HG02884 (cell line): ENCODE measurements around the gene FKBP4.

Experiments
- ATAC-seq: cut with Tn5 transposase; IDR thresholded peaks from one replicate; pipeline ENCODE4 v1.9.1; 2021; ENCODE audit warnings: mild to moderate bottlenecking, moderate library complexity; ENCODE audit not compliant: unreplicated experiment

Gene FKBP4

DNA sequence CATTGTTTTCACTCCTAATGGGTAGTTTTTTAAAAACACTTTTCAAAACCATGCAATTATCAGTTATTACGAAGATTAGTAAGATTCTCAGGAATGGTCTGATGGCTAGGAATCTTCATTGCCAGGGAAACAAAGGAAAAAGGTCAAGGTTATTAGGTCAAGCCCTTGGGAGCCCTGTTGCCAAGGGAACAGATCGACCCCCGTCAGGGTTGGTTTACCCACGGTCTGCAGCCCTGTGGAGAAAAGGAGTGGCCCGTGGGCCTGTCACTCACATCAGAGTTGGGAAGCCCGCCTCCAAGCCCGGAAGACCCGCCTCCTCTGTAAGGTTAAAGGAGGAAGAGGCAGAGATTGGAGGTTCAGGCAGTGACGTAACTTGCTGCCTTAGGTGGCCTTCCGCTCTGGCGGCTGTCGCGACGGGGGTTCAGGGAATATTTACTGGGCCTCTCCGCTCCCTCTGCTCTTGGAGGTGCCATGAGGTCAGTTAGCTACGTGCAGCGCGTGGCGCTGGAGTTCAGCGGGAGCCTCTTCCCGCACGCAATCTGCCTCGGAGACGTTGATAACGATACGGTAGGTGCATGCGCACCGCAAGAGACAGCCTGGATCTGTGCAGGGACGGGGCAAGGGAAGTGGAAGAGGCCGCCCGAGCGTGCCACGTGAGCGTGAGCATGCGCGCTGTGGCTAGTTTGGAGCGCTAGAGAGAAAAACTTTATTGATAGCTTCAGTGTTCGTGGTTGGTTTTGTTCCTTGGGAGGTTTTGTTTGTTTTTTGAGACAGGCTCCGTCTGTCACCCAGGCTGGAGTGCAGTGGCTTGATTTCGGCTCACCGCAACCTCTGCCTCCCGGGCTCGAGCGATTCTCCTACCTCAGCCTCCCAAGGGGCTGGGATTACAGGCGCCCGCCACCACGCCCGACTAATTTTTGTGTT, 17.8 kb downstream of the FKBP4 start, which contains the start of gene ITFG2:
TSS of gene ITFG2 (plus strand) at position 379 of the 924 bp plus-strand sequence. CDS start at position 472, 93 bp downstream.
- ATAC-seq = peak; percentile 94

DNA sequence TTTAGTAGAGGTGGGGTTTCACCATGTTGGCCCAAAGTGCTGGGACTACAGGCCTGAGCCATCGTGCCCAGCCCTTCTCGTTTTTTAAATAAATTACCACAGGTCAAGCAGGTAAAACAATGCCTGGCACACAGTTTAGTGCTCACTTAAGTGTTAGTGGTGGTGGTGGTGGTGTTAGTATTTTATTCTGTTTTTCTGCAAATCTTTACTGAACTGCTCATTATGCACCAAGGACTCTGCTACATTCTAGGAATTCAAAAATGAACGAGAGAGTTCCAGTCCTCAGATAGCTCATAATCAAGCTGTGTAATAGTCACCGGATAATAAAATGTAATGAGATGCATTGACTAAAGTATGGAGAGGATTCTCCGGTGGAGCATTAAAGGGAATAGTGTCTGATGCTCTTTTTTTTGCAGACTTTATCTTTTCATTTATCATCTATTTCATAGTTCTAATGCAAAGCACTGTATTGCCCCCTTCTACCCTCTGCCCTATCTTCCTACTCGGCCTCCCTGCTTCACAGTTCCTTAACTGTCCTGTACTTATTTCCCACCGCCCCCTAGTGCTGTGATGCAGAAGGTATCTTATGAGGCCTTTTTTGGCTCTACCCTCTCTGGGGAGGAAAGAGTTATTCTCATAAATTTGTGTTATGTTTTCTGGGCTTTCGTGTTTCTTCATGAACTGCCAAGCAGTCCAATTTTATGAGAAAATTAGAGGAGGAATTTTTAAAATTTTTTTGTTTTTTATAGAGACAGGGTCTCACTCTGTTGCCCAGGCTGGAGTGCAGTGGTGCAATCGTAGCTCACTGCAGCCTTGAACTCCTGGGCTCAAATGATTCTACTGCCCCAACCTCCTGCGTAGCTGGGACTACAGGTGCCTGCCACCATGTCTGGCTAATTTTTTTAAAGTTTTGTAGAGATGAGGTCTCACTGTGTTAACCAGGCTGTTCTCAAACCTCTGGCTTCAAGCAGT, 18.7 kb downstream of the FKBP4 start:
- ATAC-seq = no peak

- no peak for ATAC-seq
These were observed 25.0 kb downstream of the FKBP4 start for GRCh38 chr12:2819810-2820209.

DNA sequence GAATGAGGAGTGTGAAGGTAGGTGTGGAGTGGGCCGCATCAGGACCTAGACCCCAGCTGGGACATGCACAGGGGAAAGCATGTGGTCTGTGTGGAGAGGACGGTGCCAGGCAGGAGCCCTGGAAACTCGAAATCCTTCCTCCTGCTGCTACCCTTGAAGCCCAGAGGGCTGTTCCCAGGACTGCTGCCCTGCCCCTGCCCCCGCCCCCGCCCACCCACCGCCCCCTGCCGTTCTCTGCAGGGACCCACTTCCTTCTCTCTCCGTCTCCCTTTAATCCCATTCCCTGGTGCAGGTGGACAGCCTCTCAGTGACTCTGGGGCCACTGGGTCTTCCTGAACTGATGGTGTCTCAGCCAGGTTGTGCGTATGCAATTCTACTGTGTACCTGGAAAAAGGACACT, 25.7 kb downstream of the FKBP4 start:
- ATAC-seq = no peak

- ATAC-seq = no peak
These were observed 28.7 kb downstream of the FKBP4 start for GRCh38 chr12:2823483-2823882.

DNA sequence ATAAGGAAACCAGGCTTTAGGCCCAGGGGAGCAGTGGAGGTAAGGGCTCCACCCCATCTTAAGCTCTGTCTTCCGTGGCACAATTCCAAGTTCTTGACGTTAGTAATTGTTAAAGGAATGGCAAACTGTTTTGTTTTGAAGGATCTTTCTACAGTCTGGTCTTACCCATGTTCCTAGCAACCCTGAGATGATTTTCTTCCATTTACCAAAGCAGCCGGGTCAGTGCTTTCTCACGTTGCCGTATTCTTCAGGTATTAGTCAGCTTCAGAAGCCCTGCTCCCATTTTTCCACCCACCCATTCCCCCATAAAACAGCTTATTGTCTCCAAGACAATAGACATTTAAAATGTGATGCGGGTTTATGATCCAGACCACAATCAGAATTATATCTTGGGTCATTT, 29.8 kb downstream of the FKBP4 start:
- ATAC-seq = no peak

- no peak for ATAC-seq
These were observed 30.4 kb downstream of the FKBP4 start for GRCh38 chr12:2825132-2825531.

DNA sequence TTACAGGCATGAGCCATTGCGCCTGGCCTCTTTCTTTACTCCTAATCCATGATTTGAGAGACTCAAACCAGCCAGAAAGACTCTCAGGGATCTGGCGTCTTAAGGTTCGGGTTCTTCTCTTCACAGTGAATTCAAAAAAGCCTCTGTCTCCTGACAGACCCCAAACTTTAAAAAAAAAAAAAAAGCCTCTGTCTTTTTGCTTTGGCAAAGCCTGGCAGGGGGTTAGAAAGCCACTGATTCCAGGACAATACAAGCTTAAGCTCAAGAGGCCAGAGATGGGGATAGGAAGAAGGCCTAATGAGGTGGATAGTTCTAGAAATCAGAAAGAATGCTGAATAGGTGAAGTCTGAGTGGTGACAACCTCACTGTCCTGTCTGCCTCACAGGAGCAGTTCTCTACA, 31.3 kb downstream of the FKBP4 start:
- ATAC-seq = no peak

DNA sequence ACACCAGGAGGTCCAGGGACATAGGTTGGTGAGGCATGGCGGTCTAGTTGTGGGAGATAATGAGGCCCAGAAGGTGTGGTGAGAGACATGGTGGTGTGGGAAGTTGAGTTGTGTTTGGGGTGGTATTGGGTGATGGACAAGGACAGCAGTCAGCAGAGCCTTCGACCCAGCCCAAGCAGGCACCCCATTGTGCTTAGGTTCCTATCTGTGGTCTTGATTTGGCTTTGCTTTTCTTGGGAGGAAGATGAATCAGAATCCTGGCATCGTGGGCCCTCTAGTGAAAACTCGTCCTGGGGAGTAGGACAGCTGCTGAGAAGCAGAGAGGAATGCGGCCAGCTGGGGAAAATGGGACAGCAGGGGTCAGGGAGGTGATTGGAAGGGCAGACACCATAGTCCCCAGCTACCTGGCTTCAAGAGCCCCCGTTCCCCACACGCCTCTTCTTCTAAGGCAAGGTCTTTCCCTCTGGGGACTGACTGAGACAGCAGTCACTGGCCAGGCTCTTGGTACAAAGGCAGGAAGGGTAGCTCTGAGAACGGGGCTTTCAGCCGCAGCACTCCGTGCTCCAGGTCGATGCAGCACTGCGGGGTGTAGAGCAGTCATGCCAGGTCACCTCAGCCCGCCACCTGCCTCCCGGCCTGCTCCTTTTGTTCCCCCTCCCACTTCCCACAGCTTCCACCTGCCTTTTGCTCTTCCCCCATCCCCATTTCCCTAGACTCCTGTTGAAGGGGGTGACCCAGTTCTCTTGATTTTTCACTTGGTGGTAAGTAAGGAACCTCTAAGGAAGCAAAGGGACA, 32.1 kb downstream of the FKBP4 start:
- ATAC-seq = no peak

- ATAC-seq = no peak
These were observed 34.5 kb downstream of the FKBP4 start for GRCh38 chr12:2829275-2829674.

DNA sequence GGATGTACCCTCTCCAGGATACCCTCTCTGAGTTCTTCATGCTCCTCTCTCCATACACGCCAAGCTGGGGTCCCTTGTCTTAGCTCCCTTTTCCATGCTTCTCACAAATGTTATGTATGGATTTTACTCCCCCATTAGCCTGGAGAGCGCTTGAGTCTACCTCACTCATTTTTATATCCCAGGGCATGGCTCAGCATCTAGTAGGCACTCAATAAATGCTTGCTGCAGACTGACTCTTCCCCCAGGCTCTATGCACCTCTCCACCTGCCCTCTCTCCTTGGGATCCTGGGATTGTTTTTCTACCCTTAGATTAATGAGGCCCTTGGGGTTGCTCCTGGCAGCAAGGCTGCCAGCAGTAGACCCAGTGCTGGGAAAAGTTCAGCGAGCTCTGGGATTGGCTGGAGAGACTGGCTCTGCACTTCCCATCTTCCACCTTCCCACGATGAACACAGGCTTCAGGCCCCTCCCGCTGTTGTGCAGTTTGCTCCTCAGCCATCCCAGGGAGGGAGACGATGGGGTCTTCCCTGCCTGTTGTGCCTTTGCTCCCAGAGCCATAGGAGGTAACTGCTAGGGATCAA, 37.9 kb downstream of the FKBP4 start:
- ATAC-seq = no peak

DNA sequence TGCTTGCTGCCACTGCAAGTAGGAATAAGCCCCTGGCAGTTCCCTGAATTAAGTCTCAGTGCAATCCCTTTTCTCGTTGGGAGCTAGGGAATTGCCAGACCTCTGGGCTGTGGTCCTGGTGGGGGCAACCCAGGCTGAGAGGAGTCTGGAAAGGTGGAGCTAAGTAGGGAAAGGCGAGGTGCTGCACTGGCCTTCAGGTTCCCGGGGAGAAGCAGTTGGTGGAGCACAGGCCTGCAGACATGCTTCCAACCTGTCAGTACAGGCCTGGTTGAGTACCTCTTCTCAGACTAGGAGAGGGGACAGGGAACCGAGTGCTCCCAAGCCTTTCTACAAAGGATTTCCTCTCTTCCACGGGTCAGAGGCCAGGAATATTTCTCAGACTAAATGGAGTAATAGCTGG, 38.6 kb downstream of the FKBP4 start:
- ATAC-seq = no peak

DNA sequence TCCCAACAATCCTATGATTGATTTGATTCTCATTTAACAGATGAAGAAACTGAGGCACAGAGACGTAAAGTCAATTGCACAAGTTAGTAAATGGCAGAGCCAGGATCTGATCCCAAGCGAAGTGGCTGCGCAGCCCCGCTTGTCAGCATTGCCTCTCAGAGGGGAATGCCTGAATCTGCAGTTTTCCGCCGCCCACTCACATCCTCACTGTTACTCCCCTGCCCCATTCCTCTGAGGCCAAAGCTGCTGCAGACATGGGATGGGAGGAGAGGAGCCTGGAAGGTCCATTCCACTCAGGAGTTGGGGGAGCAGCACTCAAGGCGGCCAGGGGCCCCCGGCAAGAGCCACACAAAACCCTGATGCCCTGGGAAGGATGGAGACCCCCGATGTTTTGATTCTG, 39.0 kb downstream of the FKBP4 start:
- ATAC-seq = no peak

GRCh38 chr12:2834581-2835491, 40.1 kb downstream of the FKBP4 start, which contains the start of gene NRIP2:
TSS of gene NRIP2 (minus strand) at chr12:2835035. CDS start at chr12:2834983, 52 bp downstream.
- no peak for ATAC-seq

DNA sequence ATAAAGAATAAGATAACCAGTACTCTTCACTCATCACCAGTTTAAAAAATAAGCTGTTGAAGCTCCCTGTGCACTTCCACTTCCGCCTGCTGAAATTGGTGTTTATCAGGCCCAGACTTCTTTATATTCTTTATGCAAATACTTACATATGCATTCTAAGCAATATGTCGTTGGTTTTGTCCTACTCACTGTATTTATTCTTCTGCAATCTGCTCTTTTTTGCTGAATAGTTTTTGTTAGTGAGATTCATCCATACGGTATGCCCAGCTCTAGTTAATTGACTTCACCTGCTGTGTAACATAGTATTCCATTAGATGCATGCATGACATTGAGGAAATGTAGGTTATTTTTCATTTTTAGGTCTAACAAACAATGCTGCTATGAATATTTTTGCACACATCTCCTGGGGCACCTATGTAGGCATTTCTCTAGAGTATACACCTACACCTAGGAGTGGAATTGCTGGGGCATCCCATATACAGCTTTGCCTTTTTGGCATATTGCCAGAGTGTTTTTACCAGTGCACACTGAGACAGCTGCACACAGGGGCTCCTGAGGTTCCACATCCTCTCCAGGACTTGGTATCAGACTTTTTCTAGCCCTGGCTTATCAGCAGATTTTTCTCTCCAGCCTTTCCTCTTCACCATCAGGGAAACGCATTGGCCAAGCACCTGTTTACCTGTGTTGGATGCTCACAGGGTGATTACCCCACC, 41.1 kb downstream of the FKBP4 start:
- no peak for ATAC-seq

DNA sequence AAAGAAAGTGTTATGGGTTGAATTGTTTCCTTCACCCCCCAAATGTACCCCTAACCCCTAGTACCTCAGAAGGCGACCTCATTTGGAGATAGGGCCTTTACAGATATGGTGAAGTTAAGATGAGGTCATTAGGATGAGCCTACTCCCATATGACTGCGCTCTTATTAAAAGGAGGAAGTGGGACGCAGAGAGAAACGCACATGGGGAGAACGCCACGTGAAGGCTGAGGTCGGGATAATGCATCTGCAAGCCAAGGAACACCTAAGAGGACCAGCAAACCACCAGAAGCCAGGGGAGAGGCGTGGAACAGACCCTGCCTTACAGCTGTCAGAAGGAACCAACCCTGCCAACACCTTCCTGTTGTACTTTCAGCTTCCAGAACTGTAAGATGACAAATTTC, 41.8 kb downstream of the FKBP4 start:
- ATAC-seq = no peak

DNA sequence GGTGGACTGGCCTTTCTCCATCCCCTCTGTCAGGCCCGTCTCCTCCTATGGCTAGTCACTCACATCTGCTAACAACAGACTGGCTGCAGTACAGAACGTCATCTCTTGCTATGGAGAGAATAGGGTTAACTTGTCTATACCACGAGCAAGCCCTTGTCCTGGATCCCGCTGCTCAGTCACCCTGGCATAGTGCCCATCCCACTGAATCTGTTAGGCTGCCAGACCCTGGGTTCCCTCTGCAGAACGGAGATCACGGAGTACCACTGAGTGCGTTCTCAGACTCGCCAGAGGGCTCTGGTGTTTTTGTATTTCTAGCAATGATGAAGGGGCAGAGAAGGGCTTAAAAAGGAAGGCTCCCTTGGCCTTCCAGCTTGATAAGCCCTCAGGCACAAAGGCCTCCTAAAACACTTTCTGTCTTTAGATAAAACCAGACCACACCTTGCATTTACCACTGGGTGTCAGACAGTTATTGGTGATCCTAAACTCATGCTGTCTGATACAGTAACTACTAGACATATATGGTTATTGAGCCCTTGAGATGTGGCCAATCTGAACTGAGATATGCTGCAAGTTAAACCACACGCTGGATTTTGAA, 46.4 kb downstream of the FKBP4 start:
- no peak for ATAC-seq

DNA sequence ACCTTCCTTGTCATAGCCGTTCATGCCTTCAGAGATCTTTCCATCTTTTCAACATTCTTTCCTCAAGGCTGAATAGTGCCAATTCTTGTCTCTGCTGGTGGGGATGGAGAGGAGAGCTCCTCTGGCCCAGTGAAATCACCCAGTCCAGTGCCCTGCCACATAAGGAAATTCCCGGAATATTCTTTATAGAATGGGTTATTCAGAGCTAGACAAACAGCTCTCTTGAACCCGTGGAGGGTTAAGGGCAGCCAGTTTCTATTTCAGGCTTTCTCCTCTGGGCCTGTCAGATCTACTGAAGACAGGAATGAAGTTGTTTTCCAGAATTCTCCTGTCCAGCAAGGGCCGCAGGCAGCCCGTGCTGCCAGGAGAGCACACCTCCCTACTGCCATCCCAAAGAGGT, 48.2 kb downstream of the FKBP4 start:
- no peak for ATAC-seq
